GM18502 (cell line): ENCODE results near the gene NTM.

ENCODE experiments used
- ATAC-seq: cut with Tn5 transposase; IDR thresholded peaks from one replicate; pipeline ENCODE4 v1.9.1; 2021; ENCODE audit warnings: mild to moderate bottlenecking; ENCODE audit not compliant: unreplicated experiment, poor library complexity

Gene NTM

GRCh38 chr11:131458421-131458820 lies 88.0 kb downstream of the NTM start:
- ATAC-seq: no peak

- ATAC-seq: no peak
Observed at GRCh38 chr11:131460931-131461330, 90.5 kb downstream of the NTM start.

- ATAC-seq: no peak
Observed at GRCh38 chr11:131462622-131463021, 92.2 kb downstream of the NTM start.

GRCh38 chr11:131463162-131463561 lies 92.7 kb downstream of the NTM start:
- no peak for ATAC-seq

- ATAC-seq: no peak
Observed at GRCh38 chr11:131463649-131464425, 93.4 kb downstream of the NTM start.

GRCh38 chr11:131464461-131464860 lies 94.0 kb downstream of the NTM start:
- ATAC-seq: no peak

GRCh38 chr11:131465039-131465438 lies 94.6 kb downstream of the NTM start:
- ATAC-seq: no peak

- ATAC-seq: no peak
Observed at GRCh38 chr11:131465746-131466145, 95.3 kb downstream of the NTM start.

- no peak for ATAC-seq
Observed at GRCh38 chr11:131467645-131468394, 97.4 kb downstream of the NTM start.

- ATAC-seq: no peak
Observed at GRCh38 chr11:131468565-131468964, 98.2 kb downstream of the NTM start.

- ATAC-seq: no peak
Observed at GRCh38 chr11:131470216-131470925, 100.0 kb downstream of the NTM start.

- no peak for ATAC-seq
Observed at GRCh38 chr11:131471976-131472375, 101.6 kb downstream of the NTM start.

- no peak for ATAC-seq
Observed at GRCh38 chr11:131474947-131475346, 104.5 kb downstream of the NTM start.

- no peak for ATAC-seq
Observed at GRCh38 chr11:131476266-131476665, 105.9 kb downstream of the NTM start.

- no peak for ATAC-seq
Observed at GRCh38 chr11:131478341-131478740, 107.9 kb downstream of the NTM start.

GRCh38 chr11:131481303-131481702 lies 110.9 kb downstream of the NTM start:
- no peak for ATAC-seq

- no peak for ATAC-seq
Observed at GRCh38 chr11:131481971-131482370, 111.6 kb downstream of the NTM start.

- ATAC-seq: no peak
Observed at GRCh38 chr11:131483453-131483852, 113.0 kb downstream of the NTM start.

- ATAC-seq: no peak
Observed at GRCh38 chr11:131483877-131484276, 113.5 kb downstream of the NTM start.

GRCh38 chr11:131486100-131486499 lies 115.7 kb downstream of the NTM start:
- ATAC-seq: no peak
